Epidermal melanocyte (primary cell): ENCODE measurements around the gene PGM2.
"Not testable (repeated sequence)": the region's sequence is repeated elsewhere in the genome, so short reads cannot be mapped to it uniquely, and the experiment has no call there.

Experiments used
- DNase-seq: peaks from one replicate; pipeline ENCODE4 v3.0.0; 2011; ENCODE audit warnings: low spot score; ENCODE audit not compliant: insufficient read length

PGM2 gene

GRCh38 chr4:37816719-37817118, 9.8 kb upstream of the PGM2 start:
- DNase-seq = no peak

- no peak for DNase-seq
Observed at GRCh38 chr4:37818752-37819151, 7.7 kb upstream of the PGM2 start.

- DNase-seq = not testable (repeated sequence)
Observed at GRCh38 chr4:37820458-37820857, 6.0 kb upstream of the PGM2 start.

GRCh38 chr4:37821953-37822605, 4.4 kb upstream of the PGM2 start:
- DNase-seq = no peak

- not testable (repeated sequence) for DNase-seq
Observed at GRCh38 chr4:37825501-37825900, 985 bp upstream of the PGM2 start.

GRCh38 chr4:37825968-37826294, 555 bp upstream of the PGM2 start:
- no peak for DNase-seq

- DNase-seq = no peak
Observed at GRCh38 chr4:37827030-37827685, 672 bp downstream of the PGM2 start.

GRCh38 chr4:37827802-37828321, 1.4 kb downstream of the PGM2 start:
- DNase-seq = no peak

GRCh38 chr4:37828843-37829242, 2.4 kb downstream of the PGM2 start:
- DNase-seq = no peak

GRCh38 chr4:37830640-37831039, 4.2 kb downstream of the PGM2 start:
- DNase-seq = no peak

- no peak for DNase-seq
Observed at GRCh38 chr4:37835031-37835430, 8.5 kb downstream of the PGM2 start.

- no peak for DNase-seq
Observed at GRCh38 chr4:37835806-37836205, 9.3 kb downstream of the PGM2 start.

- no peak for DNase-seq
Observed at GRCh38 chr4:37836274-37836673, 9.8 kb downstream of the PGM2 start.

GRCh38 chr4:37836838-37837440, 10.5 kb downstream of the PGM2 start:
- DNase-seq = no peak

- no peak for DNase-seq
Observed at GRCh38 chr4:37837446-37837845, 11.0 kb downstream of the PGM2 start.

- no peak for DNase-seq
Observed at GRCh38 chr4:37839426-37839825, 12.9 kb downstream of the PGM2 start.

- DNase-seq = no peak
Observed at GRCh38 chr4:37844204-37844603, 17.7 kb downstream of the PGM2 start.

- DNase-seq = no peak
Observed at GRCh38 chr4:37845201-37845600, 18.7 kb downstream of the PGM2 start.

- DNase-seq = no peak
Observed at GRCh38 chr4:37847311-37847884, 20.9 kb downstream of the PGM2 start.

- no peak for DNase-seq
Observed at GRCh38 chr4:37852376-37852775, 25.9 kb downstream of the PGM2 start.

GRCh38 chr4:37858112-37858511, 31.6 kb downstream of the PGM2 start:
- no peak for DNase-seq

GRCh38 chr4:37858872-37859271, 32.4 kb downstream of the PGM2 start:
- no peak for DNase-seq
